HPDE6-E6E7 (cell line): Measurements from ENCODE around the gene MYCBP2.
A peak's percentile ranks its signal among the peaks of the same experiment; 100 is the strongest.
"Not testable (repeated sequence)": the region's sequence is repeated elsewhere in the genome, so short reads cannot be mapped to it uniquely, and the experiment has no call there.

ENCODE experiments used
- DNase-seq: peaks from one replicate; pipeline ENCODE4 v3.0.0; 2011; ENCODE audit warnings: missing footprints; ENCODE audit errors: extremely low spot score

Gene MYCBP2

DNA sequence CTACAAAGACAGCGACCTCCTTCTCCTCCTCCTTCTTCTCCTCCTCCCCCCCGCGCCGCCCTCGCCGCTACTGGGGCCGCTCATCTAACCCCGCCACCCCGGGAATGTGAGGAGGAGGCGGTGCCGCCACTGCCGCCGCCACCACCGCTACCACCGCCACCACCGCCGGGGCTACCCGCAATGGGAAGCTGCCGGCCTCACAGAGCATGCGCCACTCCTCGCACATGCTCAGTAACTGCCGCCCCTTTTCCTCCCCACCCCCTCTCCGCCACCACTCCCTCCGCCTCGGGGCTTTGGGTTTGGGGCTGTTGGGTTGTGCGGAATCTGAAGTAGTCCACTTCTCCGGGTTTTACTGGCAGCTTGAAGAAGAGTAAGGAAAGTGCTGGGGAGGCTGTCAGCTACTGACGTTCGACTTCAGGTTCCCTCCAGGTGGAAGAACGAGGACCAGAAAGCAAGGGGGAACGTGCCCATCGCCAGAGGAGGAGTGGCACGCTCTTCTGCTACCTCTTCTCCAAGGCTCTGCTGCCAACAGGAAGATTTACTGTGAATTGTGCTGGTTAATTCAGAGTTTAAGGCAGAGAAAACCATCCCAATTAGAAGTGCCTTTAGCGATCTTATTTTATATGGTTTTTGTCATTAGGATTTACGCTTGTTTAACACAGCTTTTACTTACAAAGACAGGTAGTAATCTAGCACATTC lies at the start of gene MYCBP2:
Gene MYCBP2, minus strand, starts transcription at position 190 of the 700 bp plus-strand sequence. CDS start 319 bp downstream, outside the sequence.
- peak; percentile 93 for DNase-seq

DNA sequence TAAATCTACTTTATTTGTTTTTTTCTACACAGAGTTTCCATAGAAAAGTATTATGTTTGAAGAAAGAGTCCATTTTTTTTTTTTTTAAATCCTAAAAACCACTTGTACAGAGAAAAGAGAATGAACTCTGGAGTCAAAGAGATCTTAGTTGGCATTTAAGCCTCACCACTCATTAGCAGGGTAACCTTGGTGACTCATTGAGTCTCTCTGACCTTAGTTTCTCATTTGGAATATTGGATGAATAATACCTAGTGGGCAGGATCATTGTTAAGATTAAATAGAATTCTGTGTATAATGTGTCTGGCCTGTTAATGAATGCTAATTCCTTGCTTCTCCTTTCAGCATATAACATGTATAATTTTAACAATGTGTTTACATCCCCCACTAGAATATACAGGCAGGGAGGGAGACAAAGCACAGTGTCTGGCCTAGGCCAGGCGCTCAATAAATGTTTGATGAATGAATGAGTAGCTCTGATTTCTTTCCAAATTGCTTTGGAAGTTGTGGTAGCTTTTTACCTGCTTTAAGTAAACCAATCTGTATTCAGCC lies 48.7 kb upstream of the MYCBP2 start:
- DNase-seq = no peak

GRCh38 chr13:77374786-77375185 lies 47.9 kb upstream of the MYCBP2 start:
- no peak for DNase-seq

DNA sequence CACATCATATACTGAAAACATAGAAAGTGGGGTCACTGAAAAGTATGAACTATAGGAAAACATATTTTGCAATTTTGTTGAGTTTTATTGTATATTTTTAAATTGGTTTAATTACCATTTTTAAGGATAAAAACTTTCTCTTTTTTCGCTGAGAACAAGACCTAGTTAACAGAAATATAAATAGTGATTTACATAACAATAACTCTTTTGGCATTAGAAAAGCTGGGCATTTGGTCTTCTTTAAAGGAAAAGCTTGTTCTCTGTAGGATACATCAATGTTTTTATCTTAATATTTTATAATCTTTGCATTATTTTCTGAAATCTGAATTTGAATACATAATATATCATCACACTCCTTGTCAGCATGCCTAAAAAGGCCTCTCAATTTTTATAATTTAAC lies 47.4 kb upstream of the MYCBP2 start:
- DNase-seq = no peak

GRCh38 chr13:77373502-77373901 lies 46.6 kb upstream of the MYCBP2 start:
- DNase-seq = no peak

DNA sequence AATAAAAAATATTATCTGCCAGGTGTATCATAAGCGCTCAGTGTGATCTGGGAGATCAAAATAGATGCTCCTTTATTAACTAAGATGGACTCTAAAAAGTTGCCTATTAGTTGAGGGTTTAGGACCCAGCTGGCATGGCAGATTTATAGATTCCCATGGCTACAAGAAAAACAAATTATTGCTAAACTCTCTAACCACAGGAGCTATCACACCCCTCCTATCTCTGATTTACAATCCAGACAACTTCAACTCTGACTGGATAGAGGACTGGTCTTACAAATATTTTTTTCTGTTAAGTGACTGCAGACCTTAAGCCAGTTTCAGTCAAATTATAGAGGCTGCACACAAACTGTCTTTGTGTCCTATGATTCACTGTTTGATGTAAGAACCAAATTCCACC lies 45.4 kb upstream of the MYCBP2 start:
- no peak for DNase-seq

DNA sequence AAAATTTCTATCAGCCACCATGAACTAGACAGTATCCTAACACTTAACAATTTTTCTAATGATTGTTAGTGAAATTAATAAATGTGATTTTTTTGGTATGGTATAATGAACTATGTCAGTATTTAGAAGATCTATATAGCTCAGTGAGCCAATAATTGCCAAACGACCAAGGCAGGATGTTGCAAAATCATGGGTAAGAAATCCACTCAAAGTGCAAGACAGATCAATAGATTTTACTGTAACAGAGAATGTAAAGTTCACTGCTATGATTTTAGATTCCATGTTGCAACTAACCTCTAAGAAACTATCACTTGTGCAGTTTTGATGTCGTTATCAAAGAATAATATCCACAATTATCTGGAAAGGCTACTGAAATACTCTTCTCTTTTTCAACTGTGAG lies 44.0 kb upstream of the MYCBP2 start:
- DNase-seq = no peak

GRCh38 chr13:77362166-77362565 lies 35.3 kb upstream of the MYCBP2 start:
- DNase-seq = no peak

- DNase-seq = no peak
Observed at GRCh38 chr13:77360032-77360685, 33.3 kb upstream of the MYCBP2 start.

GRCh38 chr13:77359171-77359570 lies 32.3 kb upstream of the MYCBP2 start:
- no peak for DNase-seq

DNA sequence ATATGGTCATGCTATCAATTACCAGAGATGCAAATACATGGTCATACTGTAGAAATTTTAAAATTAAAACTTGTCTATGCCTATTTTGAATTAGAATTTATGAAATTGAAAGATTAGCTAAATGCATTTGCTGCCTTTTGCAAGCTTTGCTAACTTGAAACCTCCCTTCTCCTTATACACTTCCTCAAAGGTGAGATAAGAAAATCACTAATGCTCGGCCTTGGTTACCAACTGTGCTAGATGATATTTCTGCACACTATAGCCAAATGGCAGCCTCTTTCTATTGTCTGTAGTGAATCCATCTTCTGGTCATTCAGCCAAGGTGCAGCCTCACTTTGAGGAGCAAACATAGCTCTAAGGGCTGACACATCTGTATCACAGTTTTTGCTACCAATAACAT lies 31.1 kb upstream of the MYCBP2 start:
- DNase-seq = no peak

- DNase-seq = no peak
Observed at GRCh38 chr13:77356155-77356554, 29.3 kb upstream of the MYCBP2 start.

GRCh38 chr13:77353995-77354394 lies 27.1 kb upstream of the MYCBP2 start:
- DNase-seq = no peak

- DNase-seq = no peak
Observed at GRCh38 chr13:77351315-77351714, 24.4 kb upstream of the MYCBP2 start.

DNA sequence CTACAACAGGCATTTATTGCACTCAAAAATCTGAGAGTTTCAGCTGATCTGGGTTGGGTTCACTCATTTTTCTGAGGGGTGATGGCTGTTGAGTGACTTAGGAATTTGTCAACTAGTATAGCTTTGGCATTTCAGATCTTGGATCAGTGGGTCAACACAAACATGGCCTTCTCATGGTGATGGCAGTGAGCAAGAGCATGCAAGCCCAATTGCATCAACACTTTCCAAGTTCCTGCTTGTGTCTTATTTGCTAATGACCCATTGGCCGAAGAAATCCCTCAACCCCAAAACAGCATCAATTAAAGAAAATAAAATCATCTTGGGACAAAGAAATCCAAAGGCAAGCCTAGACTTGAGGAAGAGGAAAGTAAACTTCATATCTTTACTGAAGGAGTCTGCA lies 23.9 kb upstream of the MYCBP2 start:
- DNase-seq = no peak

- no peak for DNase-seq
Observed at GRCh38 chr13:77349365-77349764, 22.5 kb upstream of the MYCBP2 start.

GRCh38 chr13:77347351-77347750 lies 20.5 kb upstream of the MYCBP2 start:
- DNase-seq = not testable (repeated sequence)

DNA sequence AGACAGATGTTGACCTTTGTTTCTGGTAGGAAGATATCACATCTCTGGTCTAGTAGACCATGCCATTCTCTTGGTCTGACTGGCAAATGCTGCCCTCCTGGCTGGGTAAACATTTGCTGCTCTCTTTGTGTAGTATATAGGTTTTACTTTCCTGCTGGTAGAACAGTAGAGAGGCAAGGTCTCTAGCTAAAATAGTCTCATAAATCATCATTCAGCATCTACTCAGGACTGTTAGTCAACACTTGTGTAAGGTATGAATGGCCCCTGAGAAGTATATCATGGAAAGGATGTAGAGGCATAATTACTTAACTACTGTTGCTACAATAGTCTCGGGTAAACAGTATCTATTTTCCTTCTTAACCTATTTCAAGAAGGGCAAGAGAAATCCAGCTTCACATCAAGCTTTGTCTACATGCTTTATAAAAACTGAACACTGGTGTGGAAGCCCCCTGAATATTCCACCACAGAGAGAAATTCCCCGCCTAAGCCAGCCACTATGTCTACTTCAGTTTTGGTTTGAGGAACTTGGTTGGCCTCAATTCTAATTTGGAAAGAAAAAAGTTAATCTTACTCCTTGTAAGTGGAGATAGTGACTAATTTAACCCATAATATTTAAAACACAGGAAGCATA lies 18.4 kb upstream of the MYCBP2 start:
- no peak for DNase-seq

GRCh38 chr13:77343841-77344240 lies 16.9 kb upstream of the MYCBP2 start:
- no peak for DNase-seq

- DNase-seq = no peak
Observed at GRCh38 chr13:77339408-77339807, 12.5 kb upstream of the MYCBP2 start.

GRCh38 chr13:77338961-77339401 lies 12.1 kb upstream of the MYCBP2 start:
- no peak for DNase-seq

DNA sequence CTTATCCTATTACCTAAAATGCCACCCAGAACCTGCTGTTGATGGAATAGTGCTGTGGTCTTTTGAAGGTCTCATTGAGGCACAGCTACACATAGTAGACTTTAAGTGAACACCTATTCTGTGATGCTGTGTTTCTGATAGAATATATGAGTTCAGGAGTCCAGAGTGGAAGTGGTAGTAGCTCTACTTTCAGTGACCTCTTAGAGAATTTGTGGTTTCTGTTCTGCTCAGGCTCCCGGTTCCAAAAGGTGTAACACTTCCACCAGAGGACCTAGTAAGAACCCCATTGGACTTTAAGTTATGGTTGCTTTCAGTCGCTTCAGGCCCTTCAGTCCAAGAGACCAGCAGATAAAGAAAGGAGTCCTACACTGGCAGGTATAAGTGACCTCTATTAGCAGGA lies 11.4 kb upstream of the MYCBP2 start:
- no peak for DNase-seq

DNA sequence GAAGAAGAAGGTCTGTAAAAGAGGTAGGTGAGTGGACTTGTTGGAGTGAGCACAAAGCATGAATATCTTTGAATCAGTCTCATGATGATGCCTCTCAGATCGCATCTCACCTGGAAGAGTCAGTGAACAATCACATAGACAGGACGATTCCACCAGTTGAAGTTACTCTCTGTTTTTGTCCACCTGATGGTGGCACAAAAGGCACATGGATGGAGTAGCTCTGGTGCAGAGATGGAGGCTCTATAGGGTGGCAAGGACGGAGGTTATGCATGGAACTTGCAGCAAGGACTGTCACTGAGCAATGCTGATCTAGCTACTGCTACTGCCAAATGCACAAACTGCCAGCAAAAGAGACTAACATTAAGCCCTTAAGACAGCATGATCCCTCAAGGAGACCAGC lies 10.3 kb upstream of the MYCBP2 start:
- no peak for DNase-seq
